Tongue (tissue), 2 donors: ENCODE measurements around the gene GYS2. TPM values are rescaled to one million over a fixed set of nuclear protein-coding genes. Genes with fewer than 3 reads are reported as not detected.

Experiments
- DNase-seq: peaks from one replicate; pipeline ENCODE4 v3.0.0-alpha.2; 2015
- total RNA-seq: library from RNA; depleted of rRNA; stranded (reverse); fragments of >200 nt; gene quantifications from one replicate; pipeline ENCODE4 v1.2.3, GENCODE V29; 2014

The GYS2 gene
- total RNA-seq, 1 donor from 2014 or later: not detected

- DNase-seq: no peak
Measured at GRCh38 chr12:21502872-21503271, 101.8 kb downstream of the GYS2 start.

GRCh38 chr12:21502164-21502496 lies 102.5 kb downstream of the GYS2 start:
- DNase-seq: peak; percentile 55

GRCh38 chr12:21501258-21502163 lies 103.1 kb downstream of the GYS2 start, which contains the start of the genes GOLT1B and RECQL:
Gene GOLT1B (plus strand): TSS chr12:21501789. CDS start chr12:21501924, 135 bp downstream.
Gene RECQL (minus strand): TSS chr12:21501635. CDS start chr12:21499570, 2,065 bp downstream.
- DNase-seq: peak; percentile 99

- DNase-seq: no peak
Measured at GRCh38 chr12:21500786-21501257, 103.8 kb downstream of the GYS2 start.

- DNase-seq: no peak
Measured at GRCh38 chr12:21499765-21500164, 104.9 kb downstream of the GYS2 start.

Other genes with a start within 250 kb of the GYS2 start
- not detected for gene IAPP, start 231.9 kb downstream of the GYS2 start, total RNA-seq
- 28.0 TPM for gene PYROXD1, start 167.2 kb downstream of the GYS2 start, total RNA-seq
- 60.9 TPM for gene RECQL, start 103.2 kb downstream of the GYS2 start, total RNA-seq
- 51.8 TPM for gene GOLT1B, start 103.1 kb downstream of the GYS2 start, total RNA-seq
- gene SPX, start 78.6 kb downstream of the GYS2 start, total RNA-seq: 19.8 TPM
- gene LDHB, start 53.0 kb upstream of the GYS2 start, total RNA-seq: 469 TPM
- 50.1 TPM for gene KCNJ8, start 169.9 kb upstream of the GYS2 start, total RNA-seq